ENCODE measurements around the gene CCNY. TPM values are rescaled to one million over a fixed set of nuclear protein-coding genes. Genes with fewer than 3 reads are reported as not detected.

CCNY gene
- total RNA-seq, 6 experiments from 2014 or later, result 22.4 to 49.2 (median 41.4) TPM

GRCh38 chr10:35421553-35422178 is 85.4 kb downstream of the CCNY start:
- peaks cover 3 to 62% (median 18%) of the 10 kb centered on the region in 4 donors for H3K4me1 ChIP-seq
- H3K36me3 ChIP-seq, result no peaks in the 10 kb centered on the region
- peak overlapping the region; percentile 1 to 44 (median 7) for H3K27ac ChIP-seq
- DNase-seq, result no peak
- no peak overlapping the region for H3K4me3 ChIP-seq
- 66% methylated on average over 5 of the region's 5 CpGs for WGBS (ENCODE audit: insufficient coverage, low coverage, low lambda C conversion rate, missing lambda C conversion rate)
- no peaks in the 10 kb centered on the region for H3K9me3 ChIP-seq
- no peak for TF ChIP-seq POLR2A (IDR thresholded peaks at IDR 0.05)
- no peak for TF ChIP-seq CTCF (IDR thresholded peaks at IDR 0.05)
- H3K27me3 ChIP-seq, result no peaks in the 10 kb centered on the region
- intact Hi-C loops (cut with DNase I), result no loop called here
- ATAC-seq, result peak in 2 of 4 donors; percentile 3 to 20

GRCh38 chr10:35422228-35422627 is 85.9 kb downstream of the CCNY start:
- H3K4me3 ChIP-seq, result no peak overlapping the region
- intact Hi-C loops (cut with DNase I), result no loop called here
- H3K36me3 ChIP-seq, result no peaks in the 10 kb centered on the region
- H3K9me3 ChIP-seq, result no peaks in the 10 kb centered on the region
- ATAC-seq (peak in 3 of 4 donors; percentile 38 to 54 (median 44)), DNase-seq (no peak)
- H3K27me3 ChIP-seq, result no peaks in the 10 kb centered on the region
- TF ChIP-seq POLR2A (IDR thresholded peaks at IDR 0.05) (no peak), CTCF (IDR thresholded peaks at IDR 0.05) (no peak)
- H3K4me1 ChIP-seq, result peaks cover 3 to 64% (median 21%) of the 10 kb centered on the region in 4 donors
- H3K27ac ChIP-seq, result peak overlapping the region in 1 of 3 donors; percentile 7
- 36% methylated on average over 5 of the region's 5 CpGs for WGBS (ENCODE audit: insufficient coverage, low coverage, low lambda C conversion rate, missing lambda C conversion rate)

- Histone ChIP-seq H3K36me3 (no peaks in the 10 kb centered on the region), H3K4me3 (no peak overlapping the region), H3K27me3 (no peaks in the 10 kb centered on the region), H3K27ac (peak overlapping the region; percentile 51 to 75 (median 72)), H3K9me3 (no peaks in the 10 kb centered on the region), H3K4me1 (peaks cover 3 to 70% (median 23%) of the 10 kb centered on the region in 4 donors)
- DNase-seq (no peak), ATAC-seq (peak in 3 of 4 donors; percentile 18 to 52 (median 48))
- intact Hi-C loops (cut with DNase I), result no loop called here
- WGBS (ENCODE audit: insufficient coverage, low coverage, low lambda C conversion rate, missing lambda C conversion rate), result 81% methylated on average over 8 of the region's 11 CpGs
- TF ChIP-seq POLR2A (IDR thresholded peaks at IDR 0.05) (no peak), CTCF (IDR thresholded peaks at IDR 0.05) (no peak)
Measured at GRCh38 chr10:35423505-35424306, 87.4 kb downstream of the CCNY start.

- H3K9me3 ChIP-seq, result no peaks in the 10 kb centered on the region
- peak; percentile 70 to 85 (median 80) for ATAC-seq
- TF ChIP-seq POLR2A (IDR thresholded peaks at IDR 0.05) (no peak), CTCF (IDR thresholded peaks at IDR 0.05) (no peak)
- H3K4me1 ChIP-seq, result peaks cover 3 to 70% (median 23%) of the 10 kb centered on the region in 4 donors
- peak in 1 of 3 donors; percentile 58 for DNase-seq
- H3K27ac ChIP-seq, result peak overlapping the region; percentile 51 to 75 (median 72)
- no peaks in the 10 kb centered on the region for H3K36me3 ChIP-seq
- 24% methylated on average over 7 of the region's 8 CpGs for WGBS (ENCODE audit: insufficient coverage, low coverage, low lambda C conversion rate, missing lambda C conversion rate)
- no peak overlapping the region for H3K4me3 ChIP-seq
- intact Hi-C loops (cut with DNase I), result no loop called here
- H3K27me3 ChIP-seq, result no peaks in the 10 kb centered on the region
Measured at GRCh38 chr10:35424680-35425285, 88.5 kb downstream of the CCNY start.
